ENCODE measurements around the gene ZSCAN9. TPM values are rescaled to one million over a fixed set of nuclear protein-coding genes. Genes with fewer than 3 reads are reported as not detected.

ZSCAN9 gene
- total and polyA plus RNA-seq, 2 of the 8 experiments (the other 6 are each of a cell fraction or from before 2014, with no cell fraction given), result 10.8 to 13.6 TPM

- TF ChIP-seq RAD21 (IDR thresholded peaks at IDR 0.05 in 1 of 2, conservative IDR thresholded peaks at IDR 0.05 in 1 of 2; ENCODE audit: low read depth in 2 of 2, low read length in 2 of 2), result no peak
Measured at GRCh38 chr6:28250747-28251146, 25.7 kb downstream of the ZSCAN9 start (continued).

Measured in H1 (cell line).